Testis (tissue), 2 donors: ENCODE results near the gene REM2.

Experiments
- CTCF ChIP-seq, 3 experiments: fragments of 450-650 bp in 2 of 3; fragments of 200-600 bp in 1 of 3; sonication (generic) in 1 of 3; IDR thresholded peaks; one replicate each; pipeline ENCODE4 v1.5.1; 2016 to 2019; ENCODE audit warnings: antibody characterized with exemption in 3 of 3, mild to moderate bottlenecking in 2 of 3, moderate library complexity in 1 of 3
- POLR2A ChIP-seq: fragments of 450-650 bp; IDR thresholded peaks from one replicate; pipeline ENCODE4 v1.6.1; 2017; ENCODE audit warnings: antibody characterized with exemption, mild to moderate bottlenecking, moderate library complexity

- TF ChIP-seq CTCF (IDR thresholded peaks at IDR 0.05) (no peak), POLR2A (no peak)
These were observed 25.6 kb downstream of the REM2 start for GRCh38 chr14:22908601-22909000.
